GM19025 (cell line): Measurements from ENCODE around the gene SMYD3.
A peak's percentile ranks its signal among the peaks of the same experiment; 100 is the strongest.

ENCODE experiments used
- ATAC-seq: cut with Tn5 transposase; IDR thresholded peaks from one replicate; pipeline ENCODE4 v1.9.1; 2021; ENCODE audit warnings: mild to moderate bottlenecking, low read depth, moderate library complexity; ENCODE audit not compliant: unreplicated experiment

The SMYD3 gene

DNA sequence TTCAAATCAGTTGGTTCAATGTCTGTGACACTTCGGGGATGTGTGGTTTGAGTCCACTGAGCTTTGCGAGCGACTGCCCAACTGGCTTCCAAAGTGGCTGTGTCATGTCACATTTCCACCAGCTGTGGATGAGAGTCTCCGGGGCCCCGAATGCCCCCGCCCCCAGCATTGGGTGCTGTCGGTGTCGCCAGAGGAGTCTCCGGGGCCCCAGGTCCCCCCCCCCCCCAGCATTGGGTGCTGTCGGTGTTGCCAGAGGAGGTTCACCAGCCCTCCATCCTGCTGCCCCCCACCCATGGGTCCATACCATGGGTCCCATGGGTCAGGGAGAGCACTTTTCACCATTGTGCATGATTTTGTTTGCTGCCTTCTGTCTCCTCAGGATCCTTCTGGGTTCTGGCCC, 9.0 kb upstream of the SMYD3 start:
- ATAC-seq = no peak

DNA sequence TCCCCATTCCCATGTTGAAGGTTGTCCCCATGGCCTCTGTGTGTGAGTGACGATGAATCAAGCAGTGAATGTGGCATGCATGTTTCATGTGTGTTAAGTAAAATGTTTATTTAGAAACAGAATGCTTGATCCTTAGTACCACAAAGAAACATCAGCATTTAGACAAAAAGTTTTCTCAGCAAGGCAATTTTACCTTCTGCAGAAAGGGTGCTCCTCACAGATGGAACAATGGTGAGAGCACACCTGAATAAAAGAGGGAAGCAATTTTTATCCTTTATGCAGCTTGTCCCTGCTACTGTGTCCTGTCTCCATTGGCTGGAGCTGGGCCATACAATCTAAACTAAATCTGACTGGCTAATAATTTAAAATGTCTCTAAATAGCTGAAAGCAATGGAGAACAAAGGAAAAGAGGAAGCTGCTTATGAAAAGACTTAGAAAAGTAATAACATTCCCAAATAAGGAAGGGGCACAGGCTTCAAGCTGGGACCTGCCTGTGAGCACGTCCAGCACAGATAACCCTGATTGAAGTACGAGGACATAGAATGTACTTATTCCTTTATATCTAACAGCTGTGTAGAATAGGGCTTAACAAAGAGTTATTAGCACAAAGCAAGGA, 8.4 kb upstream of the SMYD3 start:
- ATAC-seq = no peak

DNA sequence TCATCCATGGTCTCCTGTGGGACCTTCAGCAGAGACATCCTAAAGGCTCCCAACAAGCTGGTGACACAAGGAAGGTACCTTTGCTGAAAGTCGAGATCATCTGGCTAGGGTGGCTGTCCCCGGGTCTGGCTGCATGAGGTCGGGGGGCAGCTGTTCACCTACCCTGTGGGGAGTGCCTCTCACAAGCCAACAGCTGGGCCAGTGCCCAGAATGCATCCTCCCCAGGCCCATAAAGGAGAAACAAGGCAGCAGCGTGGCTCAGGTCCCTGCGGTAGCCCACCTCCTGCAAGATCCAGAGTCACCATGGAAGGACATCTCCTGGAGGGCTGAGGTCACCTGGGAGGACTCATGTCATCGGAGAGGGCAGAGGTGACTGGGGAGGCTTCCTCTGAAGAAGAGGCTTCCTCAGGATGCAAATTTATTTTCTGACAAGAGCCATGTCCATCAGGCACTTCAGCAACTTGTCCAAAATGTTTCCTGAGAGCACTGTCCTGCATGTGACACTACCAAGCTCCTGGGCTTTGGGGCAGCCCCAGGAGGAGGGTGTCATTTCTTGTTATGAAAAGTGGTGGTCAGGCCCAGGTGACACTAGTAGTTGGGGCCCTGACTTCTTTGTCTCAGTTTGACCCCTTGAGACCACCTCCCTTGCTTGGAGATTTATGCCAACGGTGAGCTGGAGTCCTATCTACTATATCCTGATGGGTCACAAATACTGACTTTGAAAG, 6.7 kb upstream of the SMYD3 start:
- ATAC-seq = no peak

DNA sequence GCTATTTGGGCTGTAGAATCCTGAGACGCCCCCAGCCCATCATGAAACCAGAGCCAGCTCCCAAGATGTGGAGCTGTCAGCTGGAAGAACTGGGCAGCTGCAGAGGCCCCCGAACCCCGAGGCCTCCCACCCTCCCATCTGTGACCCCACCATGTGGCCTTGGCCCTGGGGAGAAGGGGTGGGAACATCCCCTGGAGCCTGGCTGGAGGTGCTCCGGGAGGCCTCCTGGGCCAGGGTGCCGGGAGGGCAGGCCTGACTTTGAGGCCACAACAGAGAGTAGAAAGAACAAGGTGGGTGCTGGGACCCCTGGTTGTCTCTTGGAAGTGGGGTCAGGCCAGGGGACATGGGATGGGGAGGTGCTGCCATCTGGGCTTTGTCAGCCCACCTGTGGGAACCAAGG, 6.0 kb upstream of the SMYD3 start:
- no peak for ATAC-seq

DNA sequence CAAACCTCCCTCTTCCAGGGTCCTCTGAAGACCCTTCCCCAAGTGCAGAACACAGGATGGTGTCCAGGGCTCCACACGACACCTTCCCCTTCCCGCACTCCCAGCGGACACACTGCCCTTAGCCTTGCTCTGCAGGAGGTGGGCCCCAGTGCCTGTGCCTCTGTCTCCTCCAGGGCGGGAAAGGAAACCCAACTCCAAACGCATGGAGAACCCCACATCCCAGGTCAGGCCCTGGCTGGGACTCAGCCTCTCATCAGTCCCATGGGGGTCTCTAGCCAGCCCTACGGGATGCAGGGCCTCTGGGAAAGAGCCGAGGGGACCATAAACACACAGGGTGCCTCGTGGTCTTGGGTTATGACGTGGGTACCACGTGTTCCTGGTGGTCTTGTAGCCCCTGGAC, 5.6 kb upstream of the SMYD3 start:
- ATAC-seq = no peak

DNA sequence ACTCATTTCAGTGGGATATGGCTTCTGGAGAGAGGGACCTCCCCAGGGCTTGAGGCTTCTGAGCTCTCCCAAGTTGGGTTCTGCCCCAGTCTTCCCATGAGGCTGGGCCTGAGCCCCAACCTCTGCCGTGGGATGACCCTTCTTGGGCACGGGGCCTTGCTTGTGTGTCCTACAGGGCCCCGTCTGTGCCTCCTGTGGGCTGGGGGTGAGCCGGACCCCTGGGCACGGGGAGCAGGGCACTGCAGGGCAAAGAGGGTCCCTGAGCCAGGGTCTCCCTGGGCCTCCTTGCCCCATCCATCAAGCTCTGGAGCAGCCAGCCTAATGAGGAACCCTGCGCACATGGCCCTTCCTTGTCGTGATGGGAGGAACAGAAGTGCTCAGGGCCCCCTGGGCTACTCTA, 5.2 kb upstream of the SMYD3 start:
- ATAC-seq = no peak

DNA sequence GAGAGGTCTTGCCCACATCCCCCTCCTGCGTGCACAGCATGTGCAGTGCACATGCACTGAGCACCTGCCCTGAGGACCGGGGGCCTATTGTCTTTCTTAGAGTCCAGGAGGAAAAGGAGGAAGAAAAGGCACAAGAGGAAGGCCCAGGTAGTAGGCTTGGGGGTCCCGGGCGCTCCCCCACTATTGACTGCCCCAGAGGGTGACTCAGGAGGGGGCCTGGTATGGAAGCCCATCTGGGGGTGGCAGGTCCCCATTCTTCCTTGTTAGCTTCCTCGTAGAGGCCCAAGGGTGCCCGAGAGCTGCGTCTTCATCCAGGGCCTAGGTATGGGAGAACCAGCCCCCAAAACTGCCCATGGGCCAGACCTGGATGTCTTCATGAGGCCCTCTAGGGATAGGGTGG, 4.1 kb upstream of the SMYD3 start:
- ATAC-seq = no peak

DNA sequence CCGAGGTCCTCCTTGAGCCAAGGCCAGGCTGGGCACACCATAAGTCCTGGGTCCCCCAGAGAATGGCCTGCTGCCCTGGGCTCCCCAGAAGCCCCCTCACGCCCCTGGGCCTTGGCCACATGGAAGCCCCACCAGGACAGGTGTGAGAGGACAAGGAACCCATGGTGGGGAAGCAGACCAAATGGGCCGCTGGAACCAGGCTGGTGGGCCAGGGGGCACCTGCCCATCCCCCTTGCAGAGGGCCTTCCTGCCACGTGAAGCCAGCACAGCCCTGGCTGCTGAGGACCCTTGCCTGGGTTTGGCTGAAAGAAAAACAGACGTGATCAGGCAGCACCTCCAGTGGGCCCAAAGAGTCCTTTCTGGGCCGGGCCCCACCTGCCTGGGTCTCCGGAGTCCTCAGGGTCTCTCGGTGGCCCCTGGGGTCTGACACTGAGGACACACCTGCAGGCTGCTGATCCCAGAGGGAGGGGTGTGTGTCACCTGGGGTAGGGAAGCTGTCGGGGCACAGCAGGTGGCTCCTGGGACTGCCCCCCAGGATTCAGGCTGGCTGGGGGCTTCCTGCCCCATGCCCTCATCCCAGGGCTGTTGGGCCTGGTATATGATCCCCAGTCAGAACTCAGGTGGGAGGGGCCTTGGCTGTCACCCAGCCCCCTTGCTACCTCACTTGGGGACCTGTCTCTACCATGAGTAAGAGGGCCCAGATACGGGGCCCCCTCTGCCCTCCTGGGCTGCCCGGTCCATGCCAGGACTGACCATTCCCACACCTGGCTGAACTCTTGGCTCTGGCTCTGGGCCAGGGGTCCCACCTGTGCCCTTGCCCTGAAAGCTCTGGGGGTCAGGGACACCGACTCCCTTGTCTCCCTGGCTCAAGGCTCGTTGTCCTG, 3.3 kb upstream of the SMYD3 start:
- no peak for ATAC-seq

DNA sequence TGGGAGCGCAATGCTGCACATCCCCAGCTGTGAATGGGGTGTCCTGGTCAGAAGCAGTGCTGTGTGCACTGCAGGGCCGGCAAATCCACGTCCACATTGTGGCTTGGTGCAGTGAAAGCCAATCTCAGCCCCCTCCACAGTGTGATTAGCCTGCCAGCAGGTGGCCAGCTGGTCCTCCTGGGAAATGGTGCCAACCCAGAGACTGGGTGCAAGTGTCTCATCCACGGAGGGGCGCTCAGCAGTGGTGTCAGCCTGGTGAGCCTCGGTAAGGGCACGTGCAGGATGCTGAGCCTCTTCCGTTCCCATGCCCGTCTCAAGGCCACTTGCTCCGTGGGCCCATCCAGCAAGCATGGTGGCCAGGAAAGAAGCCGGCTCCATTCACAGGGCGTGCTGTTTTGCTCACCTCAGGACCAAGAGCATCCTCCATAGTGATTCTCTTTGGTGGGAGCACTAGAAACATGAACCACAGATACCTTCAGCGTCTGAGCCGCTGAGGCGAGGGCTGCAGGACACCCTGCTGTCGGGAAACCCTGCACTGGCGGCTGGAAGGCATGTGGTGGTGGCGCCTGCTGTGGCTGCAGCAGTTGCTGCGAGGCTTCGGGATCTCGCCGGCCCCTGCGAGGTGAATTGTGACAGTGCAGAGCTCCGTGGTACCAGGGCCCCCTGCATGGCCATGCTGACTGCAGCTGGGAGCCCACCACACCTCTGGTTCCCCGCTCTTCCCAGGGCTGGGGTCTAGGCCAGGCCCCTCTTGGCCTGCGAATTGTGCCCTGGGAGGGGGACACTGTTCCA, 2.0 kb upstream of the SMYD3 start:
- ATAC-seq = no peak

DNA sequence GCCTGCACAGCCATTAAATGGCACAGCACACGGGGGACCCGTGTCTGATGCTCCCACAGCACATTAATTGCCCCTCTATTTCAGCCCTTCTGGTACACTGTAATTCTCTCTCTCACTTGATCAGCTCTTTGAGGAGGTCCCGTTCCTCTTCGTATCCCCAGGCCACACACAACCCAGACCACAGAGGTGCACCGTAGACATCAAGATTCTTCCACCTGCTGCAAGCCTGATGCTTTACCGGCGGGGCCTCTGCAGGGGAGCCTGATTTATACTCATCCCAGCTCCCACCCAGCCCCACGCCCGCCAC, 759 bp downstream of the SMYD3 start:
- peak; percentile 1 for ATAC-seq

DNA sequence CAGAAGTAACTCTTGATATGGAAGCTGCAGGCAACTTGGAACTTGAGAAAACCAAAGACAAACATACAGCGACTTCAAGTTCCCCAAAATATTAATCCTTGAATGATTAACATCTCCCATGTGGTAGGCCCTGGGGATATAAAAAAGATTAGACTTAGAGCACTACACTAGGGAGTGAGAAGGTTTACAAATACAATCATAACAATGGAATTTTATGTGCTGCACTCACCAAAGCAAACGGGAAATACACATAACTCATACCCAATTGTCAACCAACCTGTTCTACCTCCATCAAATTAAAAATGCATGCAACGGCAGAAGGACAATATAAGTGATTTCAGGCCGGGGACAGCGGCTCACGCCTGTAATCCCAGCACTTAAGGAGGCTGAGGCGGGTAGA, 3.7 kb downstream of the SMYD3 start:
- ATAC-seq = no peak

DNA sequence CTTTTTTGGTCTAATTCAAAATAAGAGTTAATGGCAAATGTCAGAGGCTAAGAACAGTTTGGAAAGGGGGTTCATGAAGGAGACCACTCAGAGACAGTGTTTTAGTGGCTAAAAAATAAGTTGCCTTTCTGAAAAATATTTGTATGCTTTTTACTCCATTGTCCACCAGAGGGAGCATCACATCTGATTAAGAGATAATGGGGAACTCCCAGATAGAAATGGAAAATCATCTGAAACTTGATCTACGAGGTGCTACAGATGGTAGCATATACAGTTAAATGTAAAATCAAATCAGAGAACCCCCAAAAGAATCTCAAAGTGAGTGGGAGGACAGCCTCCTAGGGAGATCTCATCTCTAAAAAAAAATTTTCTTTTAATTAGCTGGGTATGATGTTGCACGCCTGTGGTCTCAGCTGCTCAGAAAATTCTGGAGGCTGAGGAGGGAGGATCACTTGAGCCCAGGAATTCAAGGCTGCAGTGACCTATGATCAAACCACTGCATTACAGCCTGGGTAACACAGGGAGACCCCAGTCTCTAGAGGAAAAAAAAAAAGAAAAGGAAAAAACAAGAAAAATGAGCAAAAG, 9.7 kb downstream of the SMYD3 start:
- ATAC-seq = no peak

DNA sequence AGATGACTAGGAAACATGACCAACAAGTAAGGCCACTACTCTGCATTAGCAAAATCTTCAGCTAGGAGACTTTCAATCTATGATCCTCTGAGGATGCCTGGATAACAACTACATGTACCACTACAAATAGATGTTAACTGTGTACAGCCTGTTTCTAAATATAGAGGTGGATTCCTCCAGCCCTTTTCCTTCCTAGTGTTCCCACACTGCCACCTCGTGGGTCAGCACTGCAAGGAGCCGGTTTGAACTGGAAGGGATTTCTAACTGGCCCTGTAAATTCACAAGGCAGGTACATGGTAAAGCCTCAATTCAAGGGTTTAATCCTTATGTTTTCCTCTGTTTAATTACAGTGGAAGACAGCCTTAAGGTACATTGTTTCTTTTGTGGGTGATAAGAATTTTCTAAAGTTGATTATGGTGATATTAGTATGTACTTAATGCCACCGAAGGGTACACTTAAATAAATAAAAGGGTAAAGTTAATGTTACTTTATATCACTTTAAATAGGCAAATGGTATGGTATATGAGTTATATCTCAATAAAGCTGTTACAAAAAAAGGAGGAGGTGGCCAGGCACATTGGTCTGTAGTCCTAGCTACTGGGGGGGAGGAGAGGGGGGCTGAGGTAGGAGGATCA, 14.4 kb downstream of the SMYD3 start:
- ATAC-seq = no peak

DNA sequence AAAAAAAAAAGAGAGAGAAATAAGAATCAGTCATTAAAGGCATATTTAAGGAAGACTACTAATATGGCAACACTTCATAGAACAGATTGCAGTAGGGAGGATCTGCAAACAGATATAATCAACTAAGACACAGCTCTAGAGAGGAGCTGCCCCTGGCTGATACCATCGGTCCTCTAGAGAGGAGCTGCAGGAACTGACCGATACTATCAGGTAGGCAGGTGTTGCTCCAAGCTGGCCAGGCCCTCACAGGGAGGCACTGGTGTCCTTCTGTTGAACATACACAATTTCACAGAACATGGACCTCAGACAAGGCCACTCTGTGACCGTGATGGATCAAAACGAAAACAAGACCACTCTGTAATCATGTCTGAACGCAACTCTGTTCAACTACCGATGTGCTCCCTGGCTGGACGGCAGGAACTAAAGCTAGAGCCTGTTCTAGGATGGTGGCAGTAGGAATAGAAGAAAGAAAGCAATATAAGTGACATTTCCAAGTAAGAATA, 15.5 kb downstream of the SMYD3 start:
- ATAC-seq = no peak

DNA sequence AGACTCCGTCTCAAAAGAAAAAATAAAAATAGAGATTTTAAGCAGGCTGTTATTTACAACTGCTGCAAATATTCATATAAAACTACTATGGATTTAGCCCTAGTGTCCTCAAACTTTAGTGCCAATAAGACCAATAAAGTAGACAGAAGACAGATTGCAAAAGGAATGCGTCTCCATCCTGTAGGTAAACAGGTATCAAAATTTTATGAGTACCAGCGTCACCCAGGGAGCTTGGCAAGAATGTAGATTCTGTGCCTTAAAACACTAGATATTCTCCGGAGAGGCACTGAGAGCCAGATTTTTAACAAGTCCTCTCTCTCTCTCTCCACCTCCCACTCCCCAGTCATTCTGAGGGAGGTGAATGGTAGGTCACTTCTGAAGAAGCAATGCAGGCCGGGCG, 18.4 kb downstream of the SMYD3 start:
- no peak for ATAC-seq

DNA sequence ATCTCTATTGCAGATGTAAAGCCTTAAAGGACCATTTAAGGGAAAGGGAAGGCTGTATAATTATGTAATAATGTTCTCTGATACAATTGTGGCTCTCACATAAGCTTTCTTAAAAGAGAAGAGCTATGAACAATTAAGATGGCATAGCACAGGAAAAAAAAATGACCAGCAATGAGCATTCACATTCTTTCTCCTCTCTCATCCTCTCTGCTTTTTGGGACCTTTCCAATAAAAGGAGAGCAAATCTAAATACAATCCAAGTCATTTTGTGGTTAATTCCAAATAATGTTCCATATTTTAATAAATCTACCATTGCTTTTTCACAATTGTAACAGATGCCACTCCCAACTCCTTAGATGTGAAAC, 23.5 kb downstream of the SMYD3 start:
- no peak for ATAC-seq

DNA sequence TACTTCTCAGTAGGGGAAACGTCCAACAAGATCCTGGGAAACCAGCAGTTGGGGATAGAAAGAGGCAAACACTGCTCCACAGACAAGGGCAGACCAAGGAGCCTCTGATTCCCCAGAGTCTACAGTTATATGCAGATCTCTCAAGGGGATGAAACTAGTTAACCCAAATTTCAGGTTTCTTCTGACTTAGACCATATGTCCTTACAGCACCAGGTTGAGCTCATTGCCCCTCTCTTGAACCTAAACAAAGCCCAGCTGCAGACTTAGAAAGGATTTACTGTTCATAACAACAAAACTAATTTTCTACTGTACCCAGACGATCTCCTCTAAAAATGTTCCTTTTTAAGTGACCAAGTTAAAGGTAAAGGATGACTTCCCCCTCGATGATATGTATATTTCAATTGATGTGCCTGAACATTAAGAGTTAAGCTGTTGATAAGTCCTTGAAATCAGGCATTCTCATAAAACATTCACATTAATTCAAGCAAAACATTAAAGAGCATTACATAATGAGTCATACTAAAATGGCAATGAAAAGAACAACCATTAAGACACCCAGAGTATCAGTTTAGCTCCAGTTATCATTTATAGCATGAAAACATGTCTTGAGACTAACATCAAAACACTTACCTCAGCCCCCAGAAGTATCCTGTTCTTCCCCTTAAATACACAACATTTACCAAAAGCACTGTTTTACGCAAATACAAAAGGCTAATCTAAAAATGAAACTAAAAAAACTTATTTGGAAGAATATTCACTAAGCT, 24.1 kb downstream of the SMYD3 start:
- no peak for ATAC-seq

DNA sequence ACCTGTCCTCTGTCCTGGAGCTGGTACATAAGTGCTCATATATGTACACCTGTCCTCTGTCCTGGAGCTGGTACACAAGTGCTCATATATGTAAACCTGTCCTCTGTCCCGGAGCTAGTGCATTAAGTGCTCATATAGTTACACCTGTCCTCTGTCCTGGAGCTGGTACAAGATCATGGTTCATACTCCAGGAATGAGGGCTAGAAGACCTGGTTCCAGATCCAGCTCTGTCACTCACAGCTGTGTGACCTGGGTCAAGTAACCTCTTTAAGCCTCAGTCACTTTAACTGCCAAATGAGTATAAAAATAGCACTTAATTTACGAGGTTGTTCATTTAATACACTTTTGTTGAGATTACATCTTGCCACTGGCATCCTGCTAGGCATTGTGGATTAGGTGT, 28.0 kb downstream of the SMYD3 start:
- no peak for ATAC-seq

DNA sequence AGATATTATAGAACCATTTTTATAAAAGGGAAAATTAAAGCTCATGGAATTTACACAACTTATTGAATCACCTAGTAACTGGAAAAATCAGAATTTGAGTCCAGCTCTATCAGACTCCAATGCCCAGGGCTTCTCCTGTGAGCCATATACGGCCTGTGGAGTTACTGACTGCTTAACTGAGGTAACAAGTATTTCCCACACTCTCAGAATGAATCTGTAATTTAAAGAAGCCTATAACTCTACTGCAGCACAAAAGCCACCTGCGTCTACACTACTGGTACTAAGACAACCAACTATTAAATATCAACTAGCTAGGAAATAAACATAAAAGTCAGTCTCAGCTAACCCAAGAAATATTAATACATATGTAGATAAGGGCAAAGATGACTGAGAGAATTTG, 29.4 kb downstream of the SMYD3 start:
- ATAC-seq = no peak
